Measurements from ENCODE around the gene NIPBL.
"Not testable (repeated sequence)": the region's sequence is repeated elsewhere in the genome, so short reads cannot be mapped to it uniquely, and the experiment has no call there.

The NIPBL gene

GRCh38 chr5:36901856-36902255, 25.3 kb downstream of the NIPBL start:
- H3K9me3 ChIP-seq (ENCODE audit: severe bottlenecking): no peaks in the 10 kb centered on the region
- H3K27me3 ChIP-seq (ENCODE audit: insufficient read depth, low read depth, severe bottlenecking): no peaks in the 10 kb centered on the region
- no peak overlapping the region for H3K4me3 ChIP-seq (ENCODE audit: low read depth, low read length)
- no peak for DNase-seq
- TF ChIP-seq CTCF (IDR thresholded peaks at IDR 0.05; ENCODE audit: low read depth, low read length): no peak
- H3K27ac ChIP-seq: no peak overlapping the region
- H3K36me3 ChIP-seq: no peaks in the 10 kb centered on the region; the same call in 1 of the 2 replicates

GRCh38 chr5:36902353-36902752, 25.8 kb downstream of the NIPBL start:
- no peak for DNase-seq
- Histone ChIP-seq H3K27me3 (ENCODE audit: insufficient read depth, low read depth, severe bottlenecking) (no peaks in the 10 kb centered on the region), H3K36me3 (no peaks in the 10 kb centered on the region; the same call in 1 of the 2 replicates), H3K9me3 (ENCODE audit: severe bottlenecking) (no peaks in the 10 kb centered on the region), H3K27ac (no peak overlapping the region), H3K4me3 (ENCODE audit: low read depth, low read length) (no peak overlapping the region)
- no peak for TF ChIP-seq CTCF (IDR thresholded peaks at IDR 0.05; ENCODE audit: low read depth, low read length)

- no peaks in the 10 kb centered on the region for H3K9me3 ChIP-seq (ENCODE audit: severe bottlenecking)
- no peak for DNase-seq
- H3K4me3 ChIP-seq (ENCODE audit: low read depth, low read length): no peak overlapping the region
- H3K27me3 ChIP-seq (ENCODE audit: insufficient read depth, low read depth, severe bottlenecking): no peaks in the 10 kb centered on the region
- H3K36me3 ChIP-seq: no peaks in the 10 kb centered on the region; the same call in 1 of the 2 replicates
- no peak overlapping the region for H3K27ac ChIP-seq
- no peak for TF ChIP-seq CTCF (IDR thresholded peaks at IDR 0.05; ENCODE audit: low read depth, low read length)
Observed at GRCh38 chr5:36904677-36905076, 28.1 kb downstream of the NIPBL start.

- Histone ChIP-seq H3K4me3 (ENCODE audit: low read depth, low read length) (no peak overlapping the region), H3K27me3 (ENCODE audit: insufficient read depth, low read depth, severe bottlenecking) (no peaks in the 10 kb centered on the region), H3K36me3 (no peaks in the 10 kb centered on the region), H3K27ac (no peak overlapping the region), H3K9me3 (ENCODE audit: severe bottlenecking) (no peaks in the 10 kb centered on the region)
- no peak for TF ChIP-seq CTCF (IDR thresholded peaks at IDR 0.05; ENCODE audit: low read depth, low read length)
- DNase-seq: no peak
Observed at GRCh38 chr5:36908544-36909260, 32.1 kb downstream of the NIPBL start.

GRCh38 chr5:36915653-36916052, 39.1 kb downstream of the NIPBL start:
- no peak for TF ChIP-seq CTCF (IDR thresholded peaks at IDR 0.05; ENCODE audit: low read depth, low read length)
- H3K27me3 ChIP-seq (ENCODE audit: insufficient read depth, low read depth, severe bottlenecking): no peaks in the 10 kb centered on the region
- no peaks in the 10 kb centered on the region for H3K9me3 ChIP-seq (ENCODE audit: severe bottlenecking)
- H3K27ac ChIP-seq: no peak overlapping the region
- H3K4me3 ChIP-seq (ENCODE audit: low read depth, low read length): no peak overlapping the region
- no peak for DNase-seq
- H3K36me3 ChIP-seq: peaks cover 5% of the 10 kb centered on the region; the same call in 1 of the 2 replicates

GRCh38 chr5:36916614-36917013, 40.0 kb downstream of the NIPBL start:
- H3K27me3 ChIP-seq (ENCODE audit: insufficient read depth, low read depth, severe bottlenecking); H3K4me3 ChIP-seq (ENCODE audit: low read depth, low read length); H3K9me3 ChIP-seq (ENCODE audit: severe bottlenecking); H3K36me3 ChIP-seq; DNase-seq; H3K27ac ChIP-seq: not testable (repeated sequence)

- DNase-seq; H3K27me3 ChIP-seq (ENCODE audit: insufficient read depth, low read depth, severe bottlenecking); H3K9me3 ChIP-seq (ENCODE audit: severe bottlenecking); H3K4me3 ChIP-seq (ENCODE audit: low read depth, low read length); H3K27ac ChIP-seq; H3K36me3 ChIP-seq: not testable (repeated sequence)
Observed at GRCh38 chr5:36917358-36917757, 40.8 kb downstream of the NIPBL start.

Data from WERI-Rb-1 (cell line).